ENCODE measurements around the gene CCDC12.

DNA sequence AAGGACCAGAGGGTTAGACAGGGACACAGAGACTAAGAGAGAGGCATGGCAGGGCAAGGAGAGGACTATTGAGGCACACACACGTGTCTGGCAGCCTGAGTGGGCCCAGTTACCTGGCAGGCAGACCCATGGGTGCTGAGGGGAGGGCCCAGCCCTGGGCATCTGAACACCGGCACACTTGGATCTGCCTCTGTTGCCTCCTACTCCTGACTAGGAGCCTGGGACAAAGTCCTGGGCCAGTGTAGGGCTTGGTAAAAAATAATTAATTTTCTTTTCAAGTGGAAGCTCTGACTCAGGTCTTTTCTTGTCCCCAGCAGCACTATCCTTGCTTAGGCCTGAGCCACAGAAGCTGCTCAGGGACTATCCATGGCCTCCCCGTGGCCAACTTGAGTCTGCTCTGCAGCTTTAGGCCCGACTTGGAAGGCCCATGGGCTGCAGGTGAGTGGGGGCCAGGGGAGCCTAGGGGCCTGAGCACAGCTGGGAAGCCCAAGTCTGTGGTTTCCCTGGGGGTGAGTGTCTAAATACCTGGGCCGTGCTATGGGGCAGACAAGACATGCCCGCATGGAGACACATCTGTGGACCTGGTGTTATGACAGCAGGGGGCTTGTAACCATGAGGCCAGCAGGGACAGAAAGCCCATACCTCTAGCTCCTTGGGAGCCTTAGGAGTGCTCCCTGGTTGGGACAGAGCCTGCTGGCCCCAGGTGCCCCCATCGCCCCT lies 99.0 kb downstream of the CCDC12 start, which contains the start of gene PTH1R:
- TF ChIP-seq, protein P1, sequence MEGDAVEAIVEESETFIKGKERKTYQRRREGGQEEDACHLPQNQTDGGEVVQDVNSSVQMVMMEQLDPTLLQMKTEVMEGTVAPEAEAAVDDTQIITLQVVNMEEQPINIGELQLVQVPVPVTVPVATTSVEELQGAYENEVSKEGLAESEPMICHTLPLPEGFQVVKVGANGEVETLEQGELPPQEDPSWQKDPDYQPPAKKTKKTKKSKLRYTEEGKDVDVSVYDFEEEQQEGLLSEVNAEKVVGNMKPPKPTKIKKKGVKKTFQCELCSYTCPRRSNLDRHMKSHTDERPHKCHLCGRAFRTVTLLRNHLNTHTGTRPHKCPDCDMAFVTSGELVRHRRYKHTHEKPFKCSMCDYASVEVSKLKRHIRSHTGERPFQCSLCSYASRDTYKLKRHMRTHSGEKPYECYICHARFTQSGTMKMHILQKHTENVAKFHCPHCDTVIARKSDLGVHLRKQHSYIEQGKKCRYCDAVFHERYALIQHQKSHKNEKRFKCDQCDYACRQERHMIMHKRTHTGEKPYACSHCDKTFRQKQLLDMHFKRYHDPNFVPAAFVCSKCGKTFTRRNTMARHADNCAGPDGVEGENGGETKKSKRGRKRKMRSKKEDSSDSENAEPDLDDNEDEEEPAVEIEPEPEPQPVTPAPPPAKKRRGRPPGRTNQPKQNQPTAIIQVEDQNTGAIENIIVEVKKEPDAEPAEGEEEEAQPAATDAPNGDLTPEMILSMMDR (IDR thresholded peaks at IDR 0.05) = no peak
- no peak for TF ChIP-seq POLR2A (IDR thresholded peaks at IDR 0.05)
